GM18511 (cell line): ENCODE measurements around the gene PPM1B.
"Not testable (repeated sequence)": the region's sequence is repeated elsewhere in the genome, so short reads cannot be mapped to it uniquely, and the experiment has no call there.

Experiments used
- ATAC-seq: cut with Tn5 transposase; IDR thresholded peaks from one replicate; pipeline ENCODE4 v1.9.1; 2021; ENCODE audit warnings: mild to moderate bottlenecking, moderate library complexity; ENCODE audit not compliant: unreplicated experiment

PPM1B gene

GRCh38 chr2:44155666-44156446 lies 12.8 kb upstream of the PPM1B start:
- ATAC-seq = no peak

GRCh38 chr2:44163777-44164176 lies 4.9 kb upstream of the PPM1B start:
- ATAC-seq = no peak

GRCh38 chr2:44164617-44165016 lies 4.1 kb upstream of the PPM1B start:
- ATAC-seq = no peak

- ATAC-seq = no peak
These were observed 2.6 kb upstream of the PPM1B start for GRCh38 chr2:44166096-44166495.

- ATAC-seq = no peak
These were observed 1.3 kb upstream of the PPM1B start for GRCh38 chr2:44167311-44167907.

GRCh38 chr2:44167908-44168680 lies 581 bp upstream of the PPM1B start:
- peak; percentile 87 for ATAC-seq

GRCh38 chr2:44169155-44169898 lies 652 bp downstream of the PPM1B start:
- peak; percentile 20 for ATAC-seq

GRCh38 chr2:44170311-44170717 lies 1.6 kb downstream of the PPM1B start:
- ATAC-seq = no peak

GRCh38 chr2:44171018-44171417 lies 2.3 kb downstream of the PPM1B start:
- ATAC-seq = no peak

GRCh38 chr2:44171442-44171841 lies 2.8 kb downstream of the PPM1B start:
- ATAC-seq = not testable (repeated sequence)

- no peak for ATAC-seq
These were observed 3.9 kb downstream of the PPM1B start for GRCh38 chr2:44172576-44172975.

GRCh38 chr2:44178950-44179349 lies 10.3 kb downstream of the PPM1B start:
- ATAC-seq = no peak

- no peak for ATAC-seq
These were observed 13.0 kb downstream of the PPM1B start for GRCh38 chr2:44181648-44182047.

GRCh38 chr2:44184106-44184505 lies 15.4 kb downstream of the PPM1B start:
- ATAC-seq = no peak

GRCh38 chr2:44186810-44187209 lies 18.1 kb downstream of the PPM1B start:
- ATAC-seq = no peak

- no peak for ATAC-seq
These were observed 18.6 kb downstream of the PPM1B start for GRCh38 chr2:44187251-44187650.

- no peak for ATAC-seq
These were observed 20.0 kb downstream of the PPM1B start for GRCh38 chr2:44188696-44189095.

GRCh38 chr2:44189104-44189503 lies 20.4 kb downstream of the PPM1B start:
- ATAC-seq = no peak

- no peak for ATAC-seq
These were observed 21.9 kb downstream of the PPM1B start for GRCh38 chr2:44190526-44190925.

- peak; percentile 89 for ATAC-seq
These were observed 23.1 kb downstream of the PPM1B start for GRCh38 chr2:44191739-44192138.

GRCh38 chr2:44192646-44193045 lies 24.0 kb downstream of the PPM1B start:
- no peak for ATAC-seq
